ENCODE results near the gene GALNT4. TPM values are rescaled to one million over a fixed set of nuclear protein-coding genes. Genes with fewer than 3 reads are reported as not detected.

The GALNT4 gene
- total RNA-seq, 1 donor from 2014 or later = 6.9 TPM

- Mint-ChIP-seq H3K4me1 (ENCODE audit: low read depth, unreplicated experiment) (peaks cover 6% of the 10 kb centered on the region), H3K27ac (ENCODE audit: unreplicated experiment) (no peak overlapping the region), H3K27me3 (ENCODE audit: low read depth, unreplicated experiment) (peaks cover 3% of the 10 kb centered on the region), H3K9me3 (ENCODE audit: unreplicated experiment) (peaks cover 3% of the 10 kb centered on the region), H3K36me3 (ENCODE audit: low read depth, unreplicated experiment) (peaks cover 2% of the 10 kb centered on the region), H3K4me3 (ENCODE audit: unreplicated experiment) (no peak overlapping the region)
- H3K36me3 ChIP-seq (ENCODE audit: insufficient read depth, low read length) = no peaks in the 10 kb centered on the region
- no peaks in the 10 kb centered on the region for H3K4me1 ChIP-seq (ENCODE audit: insufficient read depth, low read length)
- H3K4me2 ChIP-seq (ENCODE audit: low read length) = no peak overlapping the region
- H2AFZ ChIP-seq (ENCODE audit: low read depth, low read length) = no peak overlapping the region
- no peaks in the 10 kb centered on the region for H3K79me2 ChIP-seq (ENCODE audit: insufficient read depth, low read length)
- H3K4me3 ChIP-seq (ENCODE audit: insufficient read depth, low read depth, low read length) = no peak overlapping the region
- TF ChIP-seq CTCF (IDR thresholded peaks at IDR 0.05; ENCODE audit: insufficient read depth, low read depth, low read length) (no peak), EZH2 (IDR thresholded peaks at IDR 0.05; ENCODE audit: insufficient read depth, low read length) (no peak)
- no peak overlapping the region for H3K9ac ChIP-seq (ENCODE audit: low read length)
- H3K9me3 ChIP-seq (ENCODE audit: insufficient read depth, low read depth, low read length) = no peaks in the 10 kb centered on the region
- H4K20me1 ChIP-seq (ENCODE audit: insufficient read depth, low read length) = no peaks in the 10 kb centered on the region
- DNase-seq (ENCODE audit: low read depth) = peak; percentile 15
- no peak for FAIRE-seq
- H3K27ac ChIP-seq (ENCODE audit: low read depth, low read length) = no peak overlapping the region
- no peaks in the 10 kb centered on the region for H3K27me3 ChIP-seq (ENCODE audit: insufficient read depth, low read length)
Observed at GRCh38 chr12:89556976-89557375, 32.4 kb upstream of the GALNT4 start.

- FAIRE-seq = peak; percentile 66
- peaks cover 13% of the 10 kb centered on the region for H3K4me1 Mint-ChIP-seq (ENCODE audit: low read depth, unreplicated experiment)
- peaks cover 3% of the 10 kb centered on the region for H3K9me3 Mint-ChIP-seq (ENCODE audit: unreplicated experiment)
- H3K27me3 ChIP-seq (ENCODE audit: insufficient read depth, low read length) = no peaks in the 10 kb centered on the region
- no peak overlapping the region for H2AFZ ChIP-seq (ENCODE audit: low read depth, low read length)
- H3K36me3 ChIP-seq (ENCODE audit: insufficient read depth, low read length) = no peaks in the 10 kb centered on the region
- H3K79me2 ChIP-seq (ENCODE audit: insufficient read depth, low read length) = no peaks in the 10 kb centered on the region
- no peaks in the 10 kb centered on the region for H4K20me1 ChIP-seq (ENCODE audit: insufficient read depth, low read length)
- H3K36me3 Mint-ChIP-seq (ENCODE audit: low read depth, unreplicated experiment) = peaks cover 2% of the 10 kb centered on the region
- no peak overlapping the region for H3K27ac ChIP-seq (ENCODE audit: low read depth, low read length)
- no peaks in the 10 kb centered on the region for H3K4me1 ChIP-seq (ENCODE audit: insufficient read depth, low read length)
- H3K9me3 ChIP-seq (ENCODE audit: insufficient read depth, low read depth, low read length) = no peaks in the 10 kb centered on the region
- no peak overlapping the region for H3K9ac ChIP-seq (ENCODE audit: low read length)
- H3K27ac Mint-ChIP-seq (ENCODE audit: unreplicated experiment) = no peak overlapping the region
- no peaks in the 10 kb centered on the region for H3K27me3 Mint-ChIP-seq (ENCODE audit: low read depth, unreplicated experiment)
- no peak overlapping the region for H3K4me3 ChIP-seq (ENCODE audit: insufficient read depth, low read depth, low read length)
- TF ChIP-seq EZH2 (IDR thresholded peaks at IDR 0.05; ENCODE audit: insufficient read depth, low read length) (no peak), CTCF (IDR thresholded peaks at IDR 0.05; ENCODE audit: insufficient read depth, low read depth, low read length) (no peak)
- no peak overlapping the region for H3K4me3 Mint-ChIP-seq (ENCODE audit: unreplicated experiment)
- no peak overlapping the region for H3K4me2 ChIP-seq (ENCODE audit: low read length)
- DNase-seq (ENCODE audit: low read depth) = peak; percentile 34
Observed at GRCh38 chr12:89552376-89552775, 27.8 kb upstream of the GALNT4 start.

GRCh38 chr12:89551747-89552146 is 27.2 kb upstream of the GALNT4 start:
- Histone ChIP-seq H2AFZ (ENCODE audit: low read depth, low read length) (no peak overlapping the region), H3K79me2 (ENCODE audit: insufficient read depth, low read length) (no peaks in the 10 kb centered on the region), H4K20me1 (ENCODE audit: insufficient read depth, low read length) (no peaks in the 10 kb centered on the region), H3K27ac (ENCODE audit: low read depth, low read length) (no peak overlapping the region), H3K27me3 (ENCODE audit: insufficient read depth, low read length) (no peaks in the 10 kb centered on the region), H3K9me3 (ENCODE audit: insufficient read depth, low read depth, low read length) (no peaks in the 10 kb centered on the region), H3K4me3 (ENCODE audit: insufficient read depth, low read depth, low read length) (no peak overlapping the region), H3K4me1 (ENCODE audit: insufficient read depth, low read length) (no peaks in the 10 kb centered on the region), H3K4me2 (ENCODE audit: low read length) (no peak overlapping the region), H3K9ac (ENCODE audit: low read length) (no peak overlapping the region), H3K36me3 (ENCODE audit: insufficient read depth, low read length) (no peaks in the 10 kb centered on the region)
- Mint-ChIP-seq H3K27me3 (ENCODE audit: low read depth, unreplicated experiment) (no peaks in the 10 kb centered on the region), H3K4me3 (ENCODE audit: unreplicated experiment) (no peak overlapping the region), H3K9me3 (ENCODE audit: unreplicated experiment) (peaks cover 3% of the 10 kb centered on the region), H3K36me3 (ENCODE audit: low read depth, unreplicated experiment) (peaks cover 2% of the 10 kb centered on the region), H3K27ac (ENCODE audit: unreplicated experiment) (no peak overlapping the region), H3K4me1 (ENCODE audit: low read depth, unreplicated experiment) (peaks cover 17% of the 10 kb centered on the region)
- TF ChIP-seq EZH2 (IDR thresholded peaks at IDR 0.05; ENCODE audit: insufficient read depth, low read length) (no peak), CTCF (IDR thresholded peaks at IDR 0.05; ENCODE audit: insufficient read depth, low read depth, low read length) (no peak)
- FAIRE-seq = no peak
- no peak for DNase-seq (ENCODE audit: low read depth)

All from astrocyte (in vitro differentiated cells and primary cell).